Kidney (tissue), 14 donors: ENCODE data around the gene CCDC9. TPM values are rescaled to one million over a fixed set of nuclear protein-coding genes. Genes with fewer than 3 reads are reported as not detected.
"Not testable (repeated sequence)": the region's sequence is repeated elsewhere in the genome, so short reads cannot be mapped to it uniquely, and the experiment has no call there.

Experiments
- DNase-seq, 5 donors: peaks; one replicate each; pipeline ENCODE4 v3.0.0-alpha.2; 2013 to 2020
- FAIRE-seq: peaks from 2 replicates; lab custom pipeline; 2012; peaks lifted over from hg19 to GRCh38; lab: Jason Lieb, UNC
- H3K27ac ChIP-seq, 2 donors: one replicate each; pipeline ENCODE4 v1.7.0; 2013; ENCODE audit warnings: low read depth in 2 of 2, low read length in 2 of 2, inconsistent platforms in 1 of 2
- H3K27me3 ChIP-seq: one replicate; pipeline ENCODE4 v1.7.1; 2013; ENCODE audit warnings: low read length, inconsistent platforms; ENCODE audit not compliant: control insufficient read depth, insufficient read depth
- H3K36me3 ChIP-seq, 3 donors: one replicate each; pipeline versions ENCODE4 v1.7.0 to v1.7.1; 2013; ENCODE audit warnings: low read length in 3 of 3, control low read depth in 1 of 3, inconsistent platforms in 1 of 3; ENCODE audit not compliant: insufficient read depth in 3 of 3, control insufficient read depth in 2 of 3
- H3K4me1 ChIP-seq, 3 donors: one replicate each; pipeline versions ENCODE4 v1.7.0 to v1.7.1; 2013; ENCODE audit warnings: low read length in 3 of 3, inconsistent platforms in 1 of 3, low read depth in 1 of 3; ENCODE audit not compliant: control insufficient read depth in 2 of 3, insufficient read depth in 2 of 3
- H3K4me3 ChIP-seq, 3 donors: one replicate each; pipeline versions ENCODE4 v1.7.0 to v1.8.1; 2013; ENCODE audit warnings: low read length in 3 of 3, control low read depth in 1 of 3, inconsistent platforms in 1 of 3
- H3K9ac ChIP-seq, 3 donors: one replicate each; pipeline versions ENCODE4 v1.7.0 to v1.7.1; 2013; ENCODE audit warnings: low read length in 3 of 3, control low read depth in 1 of 3, inconsistent platforms in 1 of 3
- H3K9me3 ChIP-seq, 3 donors: one replicate each; pipeline versions ENCODE4 v1.7.0 to v1.7.1; 2013; ENCODE audit warnings: low read length in 3 of 3, control low read depth in 1 of 3, inconsistent platforms in 1 of 3; ENCODE audit not compliant: control insufficient read depth in 2 of 3, insufficient read depth in 1 of 3
- intact Hi-C: fragments of 100-400 bp; cut with DNase I; formaldehyde crosslinking; loops from one replicate; pipeline ENCODE4 v1.11.1; 2022
- polyA plus RNA-seq: library from polyadenylated mRNA; stranded (reverse); fragments of 350-450 nt; fragmentation: Illumina TruSeq; extraction: RNeasy Lipid Tissue Mini Kit (QIAGEN cat#74804); gene quantifications from one replicate; pipeline ENCODE4 v1.2.3, GENCODE V29; 2014; ENCODE audit warnings: low read depth, low replicate concordance; ENCODE audit not compliant: insufficient read depth
- total RNA-seq: library from RNA; stranded (reverse); fragmentation: NEBNext Ultra II Directional; extraction: Animal tissue kit (Norgen Biotek cat#: 25700); gene quantifications from one replicate; pipeline ENCODE4 v1.2.1, GENCODE V29; 2021
- TF ChIP-seq, protein P1 (sequence below): IDR thresholded peaks from 3 replicates; pipeline ENCODE4 v1.5.1; 2012; ENCODE audit warnings: mild to moderate bottlenecking, moderate library complexity, borderline replicate concordance; ENCODE audit not compliant: insufficient read depth; ENCODE audit errors: extremely low read depth
- donor health status: control.
- donor health status: control.
- donor health status: control.
- donor health status: control.
- donor health status: control.
- donor health status: DM: yes; HTN: yes; CAD: no.
- donor health status: Normal renal cell carcinoma (clear cell type).

CCDC9 gene
- total and polyA plus RNA-seq, 2 donors from 2014 or later = 14.0 to 49.0 TPM

DNA sequence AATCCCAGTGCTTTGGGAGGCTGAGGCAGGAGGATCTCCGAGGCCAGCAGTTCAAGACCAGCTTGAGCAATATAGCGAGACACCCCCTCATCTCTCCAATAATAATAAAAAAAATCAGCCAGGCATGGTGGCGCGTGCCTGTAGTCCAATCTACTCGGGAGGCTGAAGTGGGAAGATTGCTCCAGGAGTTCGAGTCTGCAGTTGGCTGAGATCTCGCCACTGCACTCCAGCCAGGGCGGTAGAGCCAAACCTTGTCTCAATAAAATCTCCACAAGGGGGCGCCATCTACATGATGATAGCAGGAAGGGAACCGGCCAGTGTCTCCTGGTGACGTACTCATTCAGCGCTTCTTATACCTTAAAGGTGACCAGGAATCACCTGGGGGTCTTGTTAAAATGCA lies 39.7 kb downstream of the CCDC9 start:
- Histone ChIP-seq H3K27ac (no peak overlapping the region), H3K4me3 (no peak overlapping the region), H3K9ac (no peak overlapping the region), H3K36me3 (no peaks in the 10 kb centered on the region), H3K9me3 (no peaks in the 10 kb centered on the region), H3K27me3 (no peaks in the 10 kb centered on the region), H3K4me1 (no peaks in the 10 kb centered on the region)
- TF ChIP-seq, protein P1, sequence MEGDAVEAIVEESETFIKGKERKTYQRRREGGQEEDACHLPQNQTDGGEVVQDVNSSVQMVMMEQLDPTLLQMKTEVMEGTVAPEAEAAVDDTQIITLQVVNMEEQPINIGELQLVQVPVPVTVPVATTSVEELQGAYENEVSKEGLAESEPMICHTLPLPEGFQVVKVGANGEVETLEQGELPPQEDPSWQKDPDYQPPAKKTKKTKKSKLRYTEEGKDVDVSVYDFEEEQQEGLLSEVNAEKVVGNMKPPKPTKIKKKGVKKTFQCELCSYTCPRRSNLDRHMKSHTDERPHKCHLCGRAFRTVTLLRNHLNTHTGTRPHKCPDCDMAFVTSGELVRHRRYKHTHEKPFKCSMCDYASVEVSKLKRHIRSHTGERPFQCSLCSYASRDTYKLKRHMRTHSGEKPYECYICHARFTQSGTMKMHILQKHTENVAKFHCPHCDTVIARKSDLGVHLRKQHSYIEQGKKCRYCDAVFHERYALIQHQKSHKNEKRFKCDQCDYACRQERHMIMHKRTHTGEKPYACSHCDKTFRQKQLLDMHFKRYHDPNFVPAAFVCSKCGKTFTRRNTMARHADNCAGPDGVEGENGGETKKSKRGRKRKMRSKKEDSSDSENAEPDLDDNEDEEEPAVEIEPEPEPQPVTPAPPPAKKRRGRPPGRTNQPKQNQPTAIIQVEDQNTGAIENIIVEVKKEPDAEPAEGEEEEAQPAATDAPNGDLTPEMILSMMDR = peak; percentile 76
- no peak for FAIRE-seq
- DNase-seq = peak in 4 of 5 donors; percentile 69 to 90 (median 78)
- intact Hi-C loops = loop anchor here (10.0 kb wide), 2 partner anchors 119 to 399 kb away; partner anchors contain the start of gene MEIS3

DNA sequence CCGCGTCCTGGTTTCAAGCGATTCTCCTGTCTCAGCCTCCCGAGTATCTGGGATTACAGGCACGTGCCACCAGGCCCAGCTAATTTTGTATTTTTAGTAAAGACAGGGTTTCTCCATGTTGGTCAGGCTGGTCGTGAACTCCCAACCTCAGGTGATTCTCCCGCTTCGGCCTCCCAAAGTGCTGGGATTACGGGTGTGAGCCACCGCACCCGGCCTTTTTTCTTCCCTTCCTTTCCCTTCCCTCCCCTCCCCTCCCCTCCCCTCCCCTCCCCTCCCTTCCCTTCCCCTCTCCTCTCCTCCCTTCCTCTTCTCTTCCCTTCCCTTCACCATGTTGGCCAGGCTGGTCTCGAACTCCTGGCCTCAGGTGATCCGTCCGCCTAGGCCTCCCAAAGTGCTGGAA lies 44.5 kb downstream of the CCDC9 start:
- H3K27ac ChIP-seq, intact Hi-C loops, H3K9me3 ChIP-seq, H3K9ac ChIP-seq, H3K4me3 ChIP-seq, H3K27me3 ChIP-seq, H3K36me3 ChIP-seq, DNase-seq, H3K4me1 ChIP-seq, FAIRE-seq: not testable (repeated sequence)

DNA sequence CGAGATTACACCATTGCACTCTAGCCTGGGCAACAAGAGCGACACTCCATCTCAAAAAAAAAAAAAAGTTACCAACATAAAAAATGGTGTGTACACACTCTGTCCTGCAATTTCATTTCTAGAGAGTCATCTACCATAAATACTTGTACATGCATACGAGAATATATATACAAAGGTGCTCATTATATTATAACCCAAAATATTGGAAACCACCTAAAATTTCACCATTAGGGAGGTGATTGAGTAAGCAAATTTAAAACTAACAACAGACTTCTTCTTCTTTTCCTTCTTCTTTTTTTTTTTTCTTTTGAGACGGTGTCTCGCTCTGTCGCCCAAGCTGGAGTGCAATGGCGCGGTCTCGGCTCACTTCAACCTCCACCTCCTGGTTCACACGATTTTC lies 45.9 kb downstream of the CCDC9 start:
- H3K27me3 ChIP-seq = no peaks in the 10 kb centered on the region
- H3K36me3 ChIP-seq = no peaks in the 10 kb centered on the region
- no peak overlapping the region for H3K4me3 ChIP-seq
- no peaks in the 10 kb centered on the region for H3K4me1 ChIP-seq
- FAIRE-seq = no peak
- no peak overlapping the region for H3K9ac ChIP-seq
- intact Hi-C loops = no loop called here
- no peaks in the 10 kb centered on the region for H3K9me3 ChIP-seq
- DNase-seq = no peak
- H3K27ac ChIP-seq = no peak overlapping the region
- TF ChIP-seq, protein P1 = no peak

DNA sequence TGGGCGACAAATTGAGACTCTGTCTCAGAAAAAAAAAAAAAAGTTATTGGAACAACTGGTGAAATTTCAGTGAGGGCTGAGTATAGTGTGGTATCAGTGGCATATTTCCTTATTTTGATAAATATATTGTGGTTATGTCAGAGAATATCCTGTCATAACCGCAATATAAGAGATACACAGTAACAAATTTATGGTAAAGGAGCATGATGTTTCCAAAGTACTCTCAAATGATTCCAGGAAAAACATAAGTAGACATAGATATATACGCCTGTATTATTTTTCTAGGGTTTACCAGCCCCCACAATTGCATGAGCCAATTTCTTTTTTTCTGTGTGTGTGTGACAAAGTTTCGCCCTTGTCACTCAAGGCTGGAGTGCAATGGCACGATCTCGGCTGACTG lies 47.6 kb downstream of the CCDC9 start:
- H3K27ac ChIP-seq = no peak overlapping the region
- TF ChIP-seq, protein P1 = no peak
- no peak for DNase-seq
- H3K9ac ChIP-seq = no peak overlapping the region
- H3K4me3 ChIP-seq = no peak overlapping the region
- H3K4me1 ChIP-seq = no peaks in the 10 kb centered on the region
- no peak for FAIRE-seq
- no peaks in the 10 kb centered on the region for H3K9me3 ChIP-seq
- no peaks in the 10 kb centered on the region for H3K36me3 ChIP-seq
- intact Hi-C loops = no loop called here
- H3K27me3 ChIP-seq = no peaks in the 10 kb centered on the region
